Ovary (tissue), 3 donors: Measurements from ENCODE around the gene TPGS1.

ENCODE experiments used
- POLR2A ChIP-seq: fragments of 450-650 bp; IDR thresholded peaks from one replicate; pipeline ENCODE4 v1.6.1; 2017; ENCODE audit warnings: antibody characterized with exemption, mild to moderate bottlenecking, moderate library complexity
- TF ChIP-seq, protein P1 (sequence below), 3 donors: fragments of 450-650 bp in 2 of 3; fragments of 200-600 bp in 1 of 3; IDR thresholded peaks; one replicate each; pipeline versions ENCODE4 v1.5.1 to v1.8.0; 2016 to 2022; ENCODE audit warnings: antibody characterized with exemption in 3 of 3, mild to moderate bottlenecking in 1 of 3
- donor health status: DM: no; HTN: no; CAD: no.

- TF ChIP-seq, protein P1, sequence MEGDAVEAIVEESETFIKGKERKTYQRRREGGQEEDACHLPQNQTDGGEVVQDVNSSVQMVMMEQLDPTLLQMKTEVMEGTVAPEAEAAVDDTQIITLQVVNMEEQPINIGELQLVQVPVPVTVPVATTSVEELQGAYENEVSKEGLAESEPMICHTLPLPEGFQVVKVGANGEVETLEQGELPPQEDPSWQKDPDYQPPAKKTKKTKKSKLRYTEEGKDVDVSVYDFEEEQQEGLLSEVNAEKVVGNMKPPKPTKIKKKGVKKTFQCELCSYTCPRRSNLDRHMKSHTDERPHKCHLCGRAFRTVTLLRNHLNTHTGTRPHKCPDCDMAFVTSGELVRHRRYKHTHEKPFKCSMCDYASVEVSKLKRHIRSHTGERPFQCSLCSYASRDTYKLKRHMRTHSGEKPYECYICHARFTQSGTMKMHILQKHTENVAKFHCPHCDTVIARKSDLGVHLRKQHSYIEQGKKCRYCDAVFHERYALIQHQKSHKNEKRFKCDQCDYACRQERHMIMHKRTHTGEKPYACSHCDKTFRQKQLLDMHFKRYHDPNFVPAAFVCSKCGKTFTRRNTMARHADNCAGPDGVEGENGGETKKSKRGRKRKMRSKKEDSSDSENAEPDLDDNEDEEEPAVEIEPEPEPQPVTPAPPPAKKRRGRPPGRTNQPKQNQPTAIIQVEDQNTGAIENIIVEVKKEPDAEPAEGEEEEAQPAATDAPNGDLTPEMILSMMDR (IDR thresholded peaks at IDR 0.05) = no peak
- no peak for TF ChIP-seq POLR2A
These were observed 42.1 kb upstream of the TPGS1 start for GRCh38 chr19:465056-465816.
